Measurements from ENCODE around the gene TCP11L2.

GRCh38 chr12:106303202-106303820, 778 bp downstream of the TCP11L2 start:
- TF ChIP-seq CTCF (IDR thresholded peaks at IDR 0.05): peak; percentile 12; the same call in 1 of the 2 replicates
- no peak for TF ChIP-seq ZFX (IDR thresholded peaks at IDR 0.05; ENCODE audit: borderline replicate concordance)
